DND-41 (cell line): ENCODE data around the gene BPIFB1.

Experiments used
- ATAC-seq: fragments of 200-7000 bp; cut with Tn5 transposase; 3 replicates; pipeline ENCODE4 v1.9.1; 2021; ENCODE audit warnings: low read depth; ENCODE audit not compliant: insufficient read depth
- DNase-seq: peaks from one replicate; pipeline ENCODE4 v3.0.0-alpha.2; 2020
- H2AFZ ChIP-seq: 2 replicates; pipeline ENCODE4 v1.6.0; 2012; ENCODE audit warnings: low read depth, low read length
- H3K27ac ChIP-seq: 2 replicates; pipeline ENCODE4 v1.5.1; 2012; ENCODE audit warnings: low read length, inconsistent platforms
- H3K27me3 ChIP-seq: fragments of 200-600 bp; sonication (generic); 2 replicates; pipeline ENCODE4 v1.6.0; 2012; ENCODE audit warnings: low read length, mild to moderate bottlenecking, inconsistent platforms; ENCODE audit not compliant: insufficient read depth, poor library complexity
- H3K36me3 ChIP-seq: 2 replicates; pipeline ENCODE4 v1.5.1; 2012; ENCODE audit warnings: low read length, inconsistent platforms; ENCODE audit not compliant: insufficient read depth
- H3K4me1 ChIP-seq: 2 replicates; pipeline ENCODE4 v1.5.1; 2012; ENCODE audit warnings: mild to moderate bottlenecking, low read length; ENCODE audit not compliant: insufficient read depth
- H3K4me2 ChIP-seq: 2 replicates; pipeline ENCODE4 v1.6.0; 2012; ENCODE audit warnings: mild to moderate bottlenecking, moderate library complexity, low read length, inconsistent platforms; ENCODE audit not compliant: insufficient read depth
- H3K4me3 ChIP-seq, 2 experiments: fragments of 200-600 bp in 1 of 2; shearing (Covaris generic) in 1 of 2; 2 replicates each; pipeline ENCODE4 v1.5.1; 2012 to 2016; ENCODE audit warnings: inconsistent platforms in 2 of 2, low read length in 2 of 2, mild to moderate bottlenecking in 2 of 2, low read depth in 1 of 2, moderate library complexity in 1 of 2
- H3K79me2 ChIP-seq: 2 replicates; pipeline ENCODE4 v1.6.0; 2012; ENCODE audit warnings: low read length, inconsistent platforms; ENCODE audit not compliant: insufficient read depth
- H3K9ac ChIP-seq: 2 replicates; pipeline ENCODE4 v1.6.0; 2012; ENCODE audit warnings: low read depth, mild to moderate bottlenecking, inconsistent platforms, low read length, moderate library complexity
- H3K9me3 ChIP-seq: 2 replicates; pipeline ENCODE4 v1.5.1; 2012; ENCODE audit warnings: low read length, moderate library complexity, mild to moderate bottlenecking, inconsistent platforms; ENCODE audit not compliant: insufficient read depth, severe bottlenecking
- H4K20me1 ChIP-seq: 2 replicates; pipeline ENCODE4 v1.6.0; 2012; ENCODE audit warnings: low read length; ENCODE audit not compliant: insufficient read depth
- EZH2 ChIP-seq: IDR thresholded peaks from 3 replicates; pipeline ENCODE4 v1.6.1; 2012; ENCODE audit warnings: borderline replicate concordance, low read depth, mild to moderate bottlenecking, moderate library complexity, low read length, inconsistent platforms; ENCODE audit not compliant: severe bottlenecking
- TF ChIP-seq, protein P1 (sequence below): IDR thresholded peaks from 2 replicates; pipeline ENCODE4 v1.5.1; 2012; ENCODE audit warnings: borderline replicate concordance, low read length, moderate library complexity, mild to moderate bottlenecking; ENCODE audit not compliant: poor library complexity, severe bottlenecking; ENCODE audit errors: extremely low read depth

The BPIFB1 gene

DNA sequence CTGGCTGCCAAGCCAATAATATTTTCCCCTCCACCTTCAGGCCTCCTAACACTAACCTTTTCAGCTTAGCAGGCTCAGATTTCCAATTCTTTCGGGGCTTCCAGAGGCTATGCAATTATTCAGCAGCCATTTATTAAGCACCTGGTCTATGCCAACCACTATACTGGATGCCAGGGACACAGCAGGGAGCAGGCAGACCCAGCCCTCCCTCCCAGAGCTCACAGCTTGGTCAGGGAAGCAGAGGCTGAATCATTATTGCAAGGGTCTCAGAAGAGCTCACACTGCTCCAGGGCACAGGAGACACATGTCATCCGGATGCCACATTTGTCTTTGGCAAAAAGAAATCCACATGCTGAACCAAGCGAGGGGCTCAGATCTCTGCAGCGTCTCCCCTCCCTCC, 1.3 kb downstream of the BPIFB1 start:
- DNase-seq (no peak), ATAC-seq (no peak)
- no peak overlapping the region for H3K27ac ChIP-seq
- no peaks in the 10 kb centered on the region for H3K79me2 ChIP-seq
- no peak overlapping the region for H3K4me2 ChIP-seq
- H3K36me3 ChIP-seq, result no peaks in the 10 kb centered on the region
- H3K9ac ChIP-seq, result no peak overlapping the region
- no peaks in the 10 kb centered on the region for H3K4me1 ChIP-seq
- peaks cover 40% of the 10 kb centered on the region for H3K27me3 ChIP-seq
- H2AFZ ChIP-seq, result no peak overlapping the region
- no peaks in the 10 kb centered on the region for H3K9me3 ChIP-seq
- H4K20me1 ChIP-seq, result no peaks in the 10 kb centered on the region
- no peak overlapping the region for H3K4me3 ChIP-seq
- TF ChIP-seq, protein P1, sequence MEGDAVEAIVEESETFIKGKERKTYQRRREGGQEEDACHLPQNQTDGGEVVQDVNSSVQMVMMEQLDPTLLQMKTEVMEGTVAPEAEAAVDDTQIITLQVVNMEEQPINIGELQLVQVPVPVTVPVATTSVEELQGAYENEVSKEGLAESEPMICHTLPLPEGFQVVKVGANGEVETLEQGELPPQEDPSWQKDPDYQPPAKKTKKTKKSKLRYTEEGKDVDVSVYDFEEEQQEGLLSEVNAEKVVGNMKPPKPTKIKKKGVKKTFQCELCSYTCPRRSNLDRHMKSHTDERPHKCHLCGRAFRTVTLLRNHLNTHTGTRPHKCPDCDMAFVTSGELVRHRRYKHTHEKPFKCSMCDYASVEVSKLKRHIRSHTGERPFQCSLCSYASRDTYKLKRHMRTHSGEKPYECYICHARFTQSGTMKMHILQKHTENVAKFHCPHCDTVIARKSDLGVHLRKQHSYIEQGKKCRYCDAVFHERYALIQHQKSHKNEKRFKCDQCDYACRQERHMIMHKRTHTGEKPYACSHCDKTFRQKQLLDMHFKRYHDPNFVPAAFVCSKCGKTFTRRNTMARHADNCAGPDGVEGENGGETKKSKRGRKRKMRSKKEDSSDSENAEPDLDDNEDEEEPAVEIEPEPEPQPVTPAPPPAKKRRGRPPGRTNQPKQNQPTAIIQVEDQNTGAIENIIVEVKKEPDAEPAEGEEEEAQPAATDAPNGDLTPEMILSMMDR, result no peak
- TF ChIP-seq EZH2, result no peak

DNA sequence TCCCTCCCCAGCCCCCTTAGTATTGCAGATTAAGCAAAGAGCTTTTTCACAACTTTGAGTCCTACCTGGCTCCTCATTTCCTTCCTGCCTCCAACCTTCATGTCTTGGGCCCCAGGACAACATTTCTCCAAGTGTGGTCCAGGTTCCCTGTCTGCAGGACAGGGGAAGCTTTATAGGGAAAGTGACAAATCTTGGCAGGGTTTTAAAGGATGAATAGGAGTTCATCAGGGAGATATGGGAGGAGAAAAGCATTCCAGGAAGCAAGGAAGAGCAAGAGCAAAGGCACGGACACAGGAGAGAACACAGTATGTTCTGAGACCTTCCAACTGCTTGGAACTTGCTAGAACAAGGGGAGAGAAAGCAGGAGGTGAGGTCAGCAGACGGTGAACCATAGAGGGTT, 1.9 kb downstream of the BPIFB1 start:
- no peak overlapping the region for H3K9ac ChIP-seq
- H3K4me1 ChIP-seq, result no peaks in the 10 kb centered on the region
- no peak overlapping the region for H2AFZ ChIP-seq
- no peak overlapping the region for H3K4me2 ChIP-seq
- no peak overlapping the region for H3K4me3 ChIP-seq
- ATAC-seq (no peak), DNase-seq (no peak)
- H3K27ac ChIP-seq, result no peak overlapping the region
- H3K9me3 ChIP-seq, result no peaks in the 10 kb centered on the region
- no peaks in the 10 kb centered on the region for H3K36me3 ChIP-seq
- peaks cover 43% of the 10 kb centered on the region for H3K27me3 ChIP-seq
- TF ChIP-seq EZH2, result no peak
- TF ChIP-seq, protein P1, result no peak
- H4K20me1 ChIP-seq, result no peaks in the 10 kb centered on the region
- H3K79me2 ChIP-seq, result no peaks in the 10 kb centered on the region

DNA sequence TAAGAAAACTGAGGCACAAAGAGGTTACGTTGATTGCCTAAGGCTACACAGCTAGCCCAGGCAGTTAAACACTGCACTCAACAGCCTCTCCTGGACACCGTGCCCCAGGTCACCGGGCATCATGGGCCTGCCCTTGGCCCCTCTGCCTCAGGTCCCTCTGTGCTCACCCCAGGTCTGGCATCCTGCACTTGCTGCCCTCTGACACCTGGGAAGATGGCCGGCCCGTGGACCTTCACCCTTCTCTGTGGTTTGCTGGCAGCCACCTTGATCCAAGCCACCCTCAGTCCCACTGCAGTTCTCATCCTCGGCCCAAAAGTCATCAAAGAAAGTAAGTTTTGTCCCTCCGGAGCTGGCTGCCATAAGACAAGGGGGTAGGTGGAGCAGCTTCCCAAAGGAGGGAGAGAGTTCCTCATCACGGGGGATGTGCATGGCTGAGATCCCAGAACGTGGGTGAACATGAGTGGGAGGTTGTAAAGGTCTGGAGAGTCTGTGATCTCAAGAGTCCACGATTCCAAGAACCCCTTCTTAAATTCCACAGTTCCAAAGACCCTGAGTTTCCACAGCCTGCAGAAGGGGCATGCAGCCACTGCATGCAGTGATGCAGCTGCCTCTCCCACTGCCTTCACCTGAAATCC, 3.0 kb downstream of the BPIFB1 start:
- H3K36me3 ChIP-seq, result no peaks in the 10 kb centered on the region
- H3K4me2 ChIP-seq, result no peak overlapping the region
- no peak overlapping the region for H3K27ac ChIP-seq
- no peaks in the 10 kb centered on the region for H4K20me1 ChIP-seq
- H3K9ac ChIP-seq, result no peak overlapping the region
- no peak for DNase-seq
- peaks cover 43% of the 10 kb centered on the region for H3K27me3 ChIP-seq
- no peak for TF ChIP-seq EZH2
- no peaks in the 10 kb centered on the region for H3K9me3 ChIP-seq
- H3K4me1 ChIP-seq, result no peaks in the 10 kb centered on the region
- no peaks in the 10 kb centered on the region for H3K79me2 ChIP-seq
- no peak overlapping the region for H2AFZ ChIP-seq
- no peak overlapping the region for H3K4me3 ChIP-seq
- no peak for ATAC-seq

DNA sequence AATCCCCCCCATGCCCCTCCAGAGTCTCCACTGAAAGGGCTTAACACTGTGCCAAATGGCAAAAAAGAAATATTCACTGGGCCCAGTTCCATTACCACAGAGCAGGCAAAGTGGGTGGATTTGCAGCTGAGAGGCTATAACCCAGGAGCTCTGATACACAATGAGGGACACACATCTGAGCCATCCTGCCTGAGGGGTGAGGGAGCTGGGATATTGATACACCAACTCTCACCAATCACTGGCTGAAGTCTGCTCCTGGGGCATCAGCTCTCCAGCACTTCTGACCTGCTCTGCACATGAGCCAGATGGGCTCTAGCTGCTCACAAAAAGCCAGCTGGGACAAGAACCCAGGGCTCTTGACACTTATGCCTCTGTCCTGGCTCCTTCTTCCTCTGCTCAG, 4.9 kb downstream of the BPIFB1 start:
- H3K9me3 ChIP-seq, result no peaks in the 10 kb centered on the region
- H4K20me1 ChIP-seq, result 0 out of 2 replicates have a peak, but pooled peaks cover 3% of the 10 kb centered on the region
- H3K27me3 ChIP-seq, result peaks cover 43% of the 10 kb centered on the region
- H3K79me2 ChIP-seq, result no peaks in the 10 kb centered on the region
- H3K4me2 ChIP-seq, result no peak overlapping the region
- no peak overlapping the region for H3K27ac ChIP-seq
- no peaks in the 10 kb centered on the region for H3K36me3 ChIP-seq
- H2AFZ ChIP-seq, result no peak overlapping the region
- H3K9ac ChIP-seq, result no peak overlapping the region
- no peaks in the 10 kb centered on the region for H3K4me1 ChIP-seq
- DNase-seq, result no peak
- no peak for ATAC-seq
- no peak for TF ChIP-seq EZH2
- TF ChIP-seq, protein P1, result no peak
- H3K4me3 ChIP-seq, result no peak overlapping the region
